GM21360 (cell line): ENCODE results near the gene NRG4.
"Not testable (repeated sequence)": the region's sequence is repeated elsewhere in the genome, so short reads cannot be mapped to it uniquely, and the experiment has no call there.

Source experiments
- ATAC-seq: cut with Tn5 transposase; IDR thresholded peaks from one replicate; pipeline ENCODE4 v1.9.1; 2021; ENCODE audit warnings: mild to moderate bottlenecking, moderate library complexity; ENCODE audit not compliant: unreplicated experiment

Gene NRG4

GRCh38 chr15:76011627-76012551 lies at the start of gene NRG4:
Gene NRG4 (minus strand): TSS chr15:76012424. CDS start chr15:76011230, 1,194 bp downstream.
- ATAC-seq = no peak

GRCh38 chr15:76061700-76062099 lies 49.5 kb upstream of the NRG4 start:
- no peak for ATAC-seq

GRCh38 chr15:76060118-76060989 lies 48.1 kb upstream of the NRG4 start:
- ATAC-seq = no peak

GRCh38 chr15:76059320-76060117 lies 47.3 kb upstream of the NRG4 start, which contains the start of gene TMEM266:
Gene TMEM266 (plus strand): TSS chr15:76059985. CDS start chr15:76134264, 74,279 bp downstream.
- ATAC-seq = no peak

- ATAC-seq = no peak
Observed at GRCh38 chr15:76058714-76059319, 46.6 kb upstream of the NRG4 start.

- peak; percentile 23 for ATAC-seq
Observed at GRCh38 chr15:76057332-76058000, 45.2 kb upstream of the NRG4 start.

- peak; percentile 60 for ATAC-seq
Observed at GRCh38 chr15:76056931-76057330, 44.7 kb upstream of the NRG4 start.

GRCh38 chr15:76054201-76054600 lies 42.0 kb upstream of the NRG4 start:
- not testable (repeated sequence) for ATAC-seq

GRCh38 chr15:76038512-76038911 lies 26.3 kb upstream of the NRG4 start:
- no peak for ATAC-seq

GRCh38 chr15:76035593-76035992 lies 23.4 kb upstream of the NRG4 start:
- no peak for ATAC-seq

GRCh38 chr15:76034111-76034510 lies 21.9 kb upstream of the NRG4 start:
- ATAC-seq = no peak

- no peak for ATAC-seq
Observed at GRCh38 chr15:76033438-76033837, 21.2 kb upstream of the NRG4 start.

GRCh38 chr15:76032046-76032445 lies 19.8 kb upstream of the NRG4 start:
- ATAC-seq = no peak

- ATAC-seq = no peak
Observed at GRCh38 chr15:76024021-76024768, 12.0 kb upstream of the NRG4 start.

- not testable (repeated sequence) for ATAC-seq
Observed at GRCh38 chr15:76013470-76013869, 1.2 kb upstream of the NRG4 start.

GRCh38 chr15:76010613-76011012 lies 1.6 kb downstream of the NRG4 start:
- ATAC-seq = no peak

- no peak for ATAC-seq
Observed at GRCh38 chr15:76006136-76006778, 6.0 kb downstream of the NRG4 start.

- no peak for ATAC-seq
Observed at GRCh38 chr15:76003364-76003763, 8.9 kb downstream of the NRG4 start.

GRCh38 chr15:75995611-75996010 lies 16.6 kb downstream of the NRG4 start:
- ATAC-seq = no peak
